ENCODE measurements around the gene SPRTN.

GRCh38 chr1:231319080-231319479 is 19.0 kb upstream of the SPRTN start:
- TF ChIP-seq CTCF (IDR thresholded peaks at IDR 0.05) (no peak), POLR2A (IDR thresholded peaks at IDR 0.05) (no peak)
